Stomach (tissue), 9 donors: Measurements from ENCODE around the gene CXCR6. TPM values are rescaled to one million over a fixed set of nuclear protein-coding genes. Genes with fewer than 3 reads are reported as not detected.

Experiments used
- DNase-seq, 2 donors: peaks; one replicate each; pipeline versions ENCODE4 v3.0.0 to v3.0.0-alpha.2; 2013 to 2019
- H3K27ac ChIP-seq, 5 donors: fragments of 200-600 bp in 4 of 5; sonication (generic) in 4 of 5; one replicate each; pipeline ENCODE4 v1.5.1; 2013 to 2019; ENCODE audit warnings: mild to moderate bottlenecking in 1 of 5, moderate library complexity in 1 of 5
- H3K27me3 ChIP-seq, 3 donors: fragments of 200-600 bp; sonication (generic); one replicate each; pipeline ENCODE4 v1.5.1; 2017 to 2019; ENCODE audit warnings: mixed run types in 1 of 3
- H3K36me3 ChIP-seq, 4 donors: fragments of 200-600 bp; sonication (generic); 1 replicate in 3 of 4; 2 replicates in 1 of 4; pipeline ENCODE4 v1.5.1; 2016 to 2019
- H3K4me1 ChIP-seq, 4 donors: fragments of 200-600 bp; sonication (generic); one replicate each; pipeline ENCODE4 v1.5.1; 2016 to 2019
- H3K4me3 ChIP-seq, 4 donors: fragments of 200-600 bp; sonication (generic) in 3 of 4; one replicate each; pipeline ENCODE4 v1.5.1; 2016 to 2019; ENCODE audit warnings: mild to moderate bottlenecking in 1 of 4
- H3K9me3 ChIP-seq, 4 donors: fragments of 200-600 bp; sonication (generic); one replicate each; pipeline ENCODE4 v1.5.1; 2016 to 2019
- EP300 ChIP-seq: sonication (generic); formaldehyde crosslinking; IDR thresholded peaks from one replicate; pipeline ENCODE4 v1.6.1; 2017; ENCODE audit warnings: antibody characterized with exemption
- POLR2A ChIP-seq, 4 donors: fragments of 450-650 bp; IDR thresholded peaks; one replicate each; pipeline ENCODE4 v1.6.1; 2016; ENCODE audit warnings: antibody characterized with exemption in 4 of 4, control low read depth in 2 of 4, mild to moderate bottlenecking in 1 of 4, moderate library complexity in 1 of 4
- POLR2AphosphoS5 ChIP-seq, 3 donors: sonication (generic); formaldehyde crosslinking; IDR thresholded peaks; one replicate each; pipeline ENCODE4 v1.6.1; 2016; ENCODE audit warnings: antibody characterized with exemption in 3 of 3
- WGBS, 5 donors: extraction: QIAGEN DNeasy Blood & Tissue Kit in 3 of 5; methylation state at CpG; one replicate each; pipeline versions ENCODE4 v1.1.5 to v1.1.7; 2013 to 2018; 5-methylcytosine and 5-hydroxymethylcytosine counted together
- intact Hi-C: fragments of 100-400 bp; cut with DNase I; formaldehyde crosslinking; loops from one replicate; pipeline ENCODE4 v1.15.1; 2023; ENCODE audit warnings: low total_unique reads
- polyA plus RNA-seq, 3 donors: library from polyadenylated mRNA; stranded (reverse); fragments of 200-250 nt; gene quantifications; one replicate each; pipeline ENCODE4 v1.2.3, GENCODE V29; 2013
- total RNA-seq, 5 donors: library from RNA; depleted of rRNA; stranded (reverse); fragments of >200 nt; gene quantifications; one replicate each; pipeline versions ENCODE4 v1.1.0 to v1.2.3, GENCODE V29; 2014 to 2016
- TF ChIP-seq, protein P1 (sequence below), 7 experiments: fragments of 450-650 bp in 4 of 7; fragments of 200-600 bp in 3 of 7; sonication (generic) in 3 of 7; IDR thresholded peaks; one replicate each; pipeline ENCODE4 v1.5.1; 2016 to 2019; ENCODE audit warnings: antibody characterized with exemption in 7 of 7, control low read depth in 2 of 7, mild to moderate bottlenecking in 1 of 7
- donor health status: healthy with polysubstance abuse.
- donor health status: Bipolar disorder and iron deficiency.
- donor health status: healthy.

CXCR6 gene
- total and polyA plus RNA-seq, 8 donors: 0.31 to 14.8 (median 1.1) TPM; not detected in 3

DNA sequence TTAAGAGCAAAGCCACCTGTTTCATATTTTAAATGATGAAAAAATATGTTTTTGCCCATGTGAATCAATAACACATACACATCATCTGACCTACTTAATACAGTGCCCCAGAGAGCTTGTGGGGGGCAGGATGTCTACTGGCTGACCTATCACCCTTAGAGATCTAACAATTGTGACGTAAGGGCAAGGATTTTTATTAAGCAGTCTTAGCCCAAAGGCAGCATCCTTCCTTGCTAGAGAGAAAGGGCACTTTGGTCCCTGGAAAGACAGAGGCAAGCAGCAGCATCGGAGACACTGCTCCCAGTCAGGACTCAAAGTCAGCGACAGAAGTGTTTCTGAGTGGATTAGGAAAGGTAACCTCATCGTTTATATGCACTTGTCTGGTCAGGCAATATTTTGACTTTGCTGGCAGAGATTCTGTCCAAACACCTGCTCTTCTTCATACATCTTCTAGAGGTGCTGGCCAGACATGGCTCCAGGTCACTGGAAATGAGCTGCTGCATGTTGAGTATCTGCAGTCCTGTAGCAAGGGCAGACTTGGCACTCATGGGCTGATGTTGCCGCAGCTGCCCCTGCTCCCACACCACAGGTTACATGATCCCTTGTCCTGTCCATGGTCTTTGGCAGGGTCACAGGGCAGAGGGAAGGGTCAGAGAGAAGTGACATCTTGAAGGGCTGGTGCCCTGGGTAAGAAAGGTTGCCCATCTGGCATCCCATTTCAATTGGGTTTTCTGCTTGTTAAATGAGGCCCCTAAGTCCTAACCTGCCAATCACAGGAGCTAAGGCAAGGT, 1.8 kb downstream of the CXCR6 start:
- no peak for DNase-seq
- intact Hi-C loops: loop anchor here (10.0 kb wide), 1 partner anchor 430 kb away; the partner anchor contains the start of gene CCR5
- Histone ChIP-seq H3K9me3 (no peaks in the 10 kb centered on the region), H3K27ac (peak overlapping the region; percentile 2 to 66 (median 54)), H3K4me3 (peak overlapping the region in 1 of 4 donors; percentile 9), H3K27me3 (no peaks in the 10 kb centered on the region), H3K36me3 (peaks cover 38 to 85% (median 62%) of the 10 kb centered on the region in 4 donors), H3K4me1 (peaks cover 10 to 32% (median 11%) of the 10 kb centered on the region in 4 donors)
- TF ChIP-seq, protein P1, sequence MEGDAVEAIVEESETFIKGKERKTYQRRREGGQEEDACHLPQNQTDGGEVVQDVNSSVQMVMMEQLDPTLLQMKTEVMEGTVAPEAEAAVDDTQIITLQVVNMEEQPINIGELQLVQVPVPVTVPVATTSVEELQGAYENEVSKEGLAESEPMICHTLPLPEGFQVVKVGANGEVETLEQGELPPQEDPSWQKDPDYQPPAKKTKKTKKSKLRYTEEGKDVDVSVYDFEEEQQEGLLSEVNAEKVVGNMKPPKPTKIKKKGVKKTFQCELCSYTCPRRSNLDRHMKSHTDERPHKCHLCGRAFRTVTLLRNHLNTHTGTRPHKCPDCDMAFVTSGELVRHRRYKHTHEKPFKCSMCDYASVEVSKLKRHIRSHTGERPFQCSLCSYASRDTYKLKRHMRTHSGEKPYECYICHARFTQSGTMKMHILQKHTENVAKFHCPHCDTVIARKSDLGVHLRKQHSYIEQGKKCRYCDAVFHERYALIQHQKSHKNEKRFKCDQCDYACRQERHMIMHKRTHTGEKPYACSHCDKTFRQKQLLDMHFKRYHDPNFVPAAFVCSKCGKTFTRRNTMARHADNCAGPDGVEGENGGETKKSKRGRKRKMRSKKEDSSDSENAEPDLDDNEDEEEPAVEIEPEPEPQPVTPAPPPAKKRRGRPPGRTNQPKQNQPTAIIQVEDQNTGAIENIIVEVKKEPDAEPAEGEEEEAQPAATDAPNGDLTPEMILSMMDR (IDR thresholded peaks at IDR 0.05): no peak
- TF ChIP-seq POLR2AphosphoS5 (IDR thresholded peaks at IDR 0.05): peak in 2 of 3 donors; percentile 29 to 34
- 78 to 90% (median 87%) methylated on average over 4 to 5 of the region's 5 CpGs for WGBS, 5 donors

DNA sequence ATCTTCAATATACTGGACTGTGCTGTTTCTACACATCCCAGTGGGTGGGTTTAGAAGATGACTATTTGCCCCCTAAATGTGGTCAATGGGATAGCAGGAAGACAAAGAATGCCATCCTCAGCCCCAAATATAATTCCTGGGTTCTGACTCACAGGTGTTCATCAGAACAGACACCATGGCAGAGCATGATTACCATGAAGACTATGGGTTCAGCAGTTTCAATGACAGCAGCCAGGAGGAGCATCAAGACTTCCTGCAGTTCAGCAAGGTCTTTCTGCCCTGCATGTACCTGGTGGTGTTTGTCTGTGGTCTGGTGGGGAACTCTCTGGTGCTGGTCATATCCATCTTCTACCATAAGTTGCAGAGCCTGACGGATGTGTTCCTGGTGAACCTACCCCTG, 3.0 kb downstream of the CXCR6 start:
- Histone ChIP-seq H3K27ac (peak overlapping the region in 3 of 5 donors; percentile 15 to 66 (median 61)), H3K4me1 (peaks cover 6 to 25% (median 12%) of the 10 kb centered on the region in 4 donors), H3K27me3 (no peaks in the 10 kb centered on the region), H3K4me3 (no peak overlapping the region), H3K9me3 (no peaks in the 10 kb centered on the region), H3K36me3 (peaks cover 44 to 88% (median 74%) of the 10 kb centered on the region in 4 donors)
- TF ChIP-seq, protein P1 (IDR thresholded peaks at IDR 0.05): peak in 1 of 7 experiments; percentile 15
- TF ChIP-seq POLR2A (IDR thresholded peaks at IDR 0.05): no peak
- no peak for TF ChIP-seq POLR2AphosphoS5 (IDR thresholded peaks at IDR 0.05)
- no peak for TF ChIP-seq EP300
- no peak for DNase-seq
- intact Hi-C loops: loop anchor here (10.0 kb wide), 1 partner anchor 428 kb away; the partner anchor contains the start of gene CCR5
- 88 to 100% (median 88%) methylated on average over 1 of the region's 1 CpG for WGBS, 5 donors

DNA sequence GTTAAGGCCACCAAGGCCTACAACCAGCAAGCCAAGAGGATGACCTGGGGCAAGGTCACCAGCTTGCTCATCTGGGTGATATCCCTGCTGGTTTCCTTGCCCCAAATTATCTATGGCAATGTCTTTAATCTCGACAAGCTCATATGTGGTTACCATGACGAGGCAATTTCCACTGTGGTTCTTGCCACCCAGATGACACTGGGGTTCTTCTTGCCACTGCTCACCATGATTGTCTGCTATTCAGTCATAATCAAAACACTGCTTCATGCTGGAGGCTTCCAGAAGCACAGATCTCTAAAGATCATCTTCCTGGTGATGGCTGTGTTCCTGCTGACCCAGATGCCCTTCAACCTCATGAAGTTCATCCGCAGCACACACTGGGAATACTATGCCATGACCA, 3.6 kb downstream of the CXCR6 start:
- Histone ChIP-seq H3K27ac (peak overlapping the region in 2 of 5 donors; percentile 57 to 66), H3K4me1 (peaks cover 6 to 24% (median 14%) of the 10 kb centered on the region in 4 donors), H3K4me3 (no peak overlapping the region), H3K9me3 (no peaks in the 10 kb centered on the region), H3K36me3 (peaks cover 47 to 88% (median 80%) of the 10 kb centered on the region in 4 donors), H3K27me3 (no peaks in the 10 kb centered on the region)
- 85 to 94% (median 92%) methylated on average over 3 of the region's 3 CpGs for WGBS, 5 donors
- no peak for TF ChIP-seq POLR2AphosphoS5 (IDR thresholded peaks at IDR 0.05)
- no peak for TF ChIP-seq EP300
- TF ChIP-seq, protein P1 (IDR thresholded peaks at IDR 0.05): no peak
- no peak for TF ChIP-seq POLR2A (IDR thresholded peaks at IDR 0.05)
- DNase-seq: no peak
- intact Hi-C loops: loop anchor here (10.0 kb wide), 1 partner anchor 428 kb away; the partner anchor contains the start of gene CCR5

DNA sequence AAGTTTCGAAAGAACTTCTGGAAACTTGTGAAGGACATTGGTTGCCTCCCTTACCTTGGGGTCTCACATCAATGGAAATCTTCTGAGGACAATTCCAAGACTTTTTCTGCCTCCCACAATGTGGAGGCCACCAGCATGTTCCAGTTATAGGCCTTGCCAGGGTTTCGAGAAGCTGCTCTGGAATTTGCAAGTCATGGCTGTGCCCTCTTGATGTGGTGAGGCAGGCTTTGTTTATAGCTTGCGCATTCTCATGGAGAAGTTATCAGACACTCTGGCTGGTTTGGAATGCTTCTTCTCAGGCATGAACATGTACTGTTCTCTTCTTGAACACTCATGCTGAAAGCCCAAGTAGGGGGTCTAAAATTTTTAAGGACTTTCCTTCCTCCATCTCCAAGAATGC, 4.1 kb downstream of the CXCR6 start:
- Histone ChIP-seq H3K9me3 (no peaks in the 10 kb centered on the region), H3K4me3 (no peak overlapping the region), H3K27ac (peak overlapping the region in 2 of 5 donors; percentile 57 to 66), H3K4me1 (peaks cover 4 to 20% (median 10%) of the 10 kb centered on the region in 4 donors), H3K36me3 (peaks cover 52 to 88% (median 85%) of the 10 kb centered on the region in 4 donors), H3K27me3 (no peaks in the 10 kb centered on the region)
- WGBS, 5 donors: 90 to 97% (median 95%) methylated on average over 3 of the region's 3 CpGs
- intact Hi-C loops: loop anchor here (10.0 kb wide), 1 partner anchor 427 kb away; the partner anchor contains the start of gene CCR5
- DNase-seq: no peak
- TF ChIP-seq, protein P1 (IDR thresholded peaks at IDR 0.05): no peak
- TF ChIP-seq EP300: no peak
- TF ChIP-seq POLR2AphosphoS5 (IDR thresholded peaks at IDR 0.05): no peak
- no peak for TF ChIP-seq POLR2A (IDR thresholded peaks at IDR 0.05)
